Measurements from ENCODE around the gene LRRC4C.

The LRRC4C gene

GRCh38 chr11:40287916-40288803 is 1171.3 kb downstream of the LRRC4C start:
- Mint-ChIP-seq H3K27ac (no peak overlapping the region), H3K4me3 (no peak overlapping the region), H3K36me3 (ENCODE audit: low read depth) (no peaks in the 10 kb centered on the region), H3K4me1 (ENCODE audit: low read depth) (no peaks in the 10 kb centered on the region), H3K9me3 (no peaks in the 10 kb centered on the region), H3K27me3 (peaks cover 15% of the 10 kb centered on the region)

GRCh38 chr11:40286137-40286536 is 1173.3 kb downstream of the LRRC4C start:
- no peaks in the 10 kb centered on the region for H3K27me3 Mint-ChIP-seq
- H3K4me3 Mint-ChIP-seq = no peak overlapping the region
- H3K4me1 Mint-ChIP-seq (ENCODE audit: low read depth) = no peaks in the 10 kb centered on the region
- H3K9me3 Mint-ChIP-seq = peaks cover 8% of the 10 kb centered on the region
- H3K27ac Mint-ChIP-seq = no peak overlapping the region
- no peaks in the 10 kb centered on the region for H3K36me3 Mint-ChIP-seq (ENCODE audit: low read depth)

- Mint-ChIP-seq H3K9me3 (peaks cover 8% of the 10 kb centered on the region), H3K4me3 (no peak overlapping the region), H3K27me3 (no peaks in the 10 kb centered on the region), H3K27ac (no peak overlapping the region), H3K4me1 (ENCODE audit: low read depth) (no peaks in the 10 kb centered on the region), H3K36me3 (ENCODE audit: low read depth) (no peaks in the 10 kb centered on the region)
Observed at GRCh38 chr11:40285558-40285957, 1173.9 kb downstream of the LRRC4C start.

- Mint-ChIP-seq H3K4me1 (ENCODE audit: low read depth) (no peaks in the 10 kb centered on the region), H3K27me3 (no peaks in the 10 kb centered on the region), H3K36me3 (ENCODE audit: low read depth) (no peaks in the 10 kb centered on the region), H3K4me3 (no peak overlapping the region), H3K9me3 (peaks cover 20% of the 10 kb centered on the region), H3K27ac (no peak overlapping the region)
Observed at GRCh38 chr11:40281052-40281580, 1178.3 kb downstream of the LRRC4C start.

GRCh38 chr11:40280159-40281051 is 1179.0 kb downstream of the LRRC4C start:
- Mint-ChIP-seq H3K4me1 (ENCODE audit: low read depth) (no peaks in the 10 kb centered on the region), H3K27ac (no peak overlapping the region), H3K36me3 (ENCODE audit: low read depth) (no peaks in the 10 kb centered on the region), H3K27me3 (no peaks in the 10 kb centered on the region), H3K9me3 (peaks cover 20% of the 10 kb centered on the region), H3K4me3 (no peak overlapping the region)

GRCh38 chr11:40276960-40277359 is 1182.5 kb downstream of the LRRC4C start:
- Mint-ChIP-seq H3K27me3 (no peaks in the 10 kb centered on the region), H3K9me3 (peaks cover 20% of the 10 kb centered on the region), H3K4me3 (no peak overlapping the region), H3K4me1 (ENCODE audit: low read depth) (no peaks in the 10 kb centered on the region), H3K27ac (no peak overlapping the region), H3K36me3 (ENCODE audit: low read depth) (no peaks in the 10 kb centered on the region)

GRCh38 chr11:40274017-40274416 is 1185.4 kb downstream of the LRRC4C start:
- Mint-ChIP-seq H3K9me3 (peaks cover 9% of the 10 kb centered on the region), H3K4me3 (no peak overlapping the region), H3K36me3 (ENCODE audit: low read depth) (no peaks in the 10 kb centered on the region), H3K4me1 (ENCODE audit: low read depth) (no peaks in the 10 kb centered on the region), H3K27ac (no peak overlapping the region), H3K27me3 (no peaks in the 10 kb centered on the region)

- Mint-ChIP-seq H3K4me1 (ENCODE audit: low read depth) (no peaks in the 10 kb centered on the region), H3K27me3 (no peaks in the 10 kb centered on the region), H3K27ac (no peak overlapping the region), H3K4me3 (no peak overlapping the region), H3K36me3 (ENCODE audit: low read depth) (no peaks in the 10 kb centered on the region), H3K9me3 (peaks cover 8% of the 10 kb centered on the region)
Observed at GRCh38 chr11:40273192-40273732, 1186.2 kb downstream of the LRRC4C start.

- no peaks in the 10 kb centered on the region for H3K27me3 Mint-ChIP-seq
- no peak overlapping the region for H3K4me3 Mint-ChIP-seq
- no peak overlapping the region for H3K27ac Mint-ChIP-seq
- no peaks in the 10 kb centered on the region for H3K4me1 Mint-ChIP-seq (ENCODE audit: low read depth)
- H3K9me3 Mint-ChIP-seq = peaks cover 1% of the 10 kb centered on the region
- H3K36me3 Mint-ChIP-seq (ENCODE audit: low read depth) = no peaks in the 10 kb centered on the region
Observed at GRCh38 chr11:40271361-40271760, 1188.1 kb downstream of the LRRC4C start.

- Mint-ChIP-seq H3K9me3 (peaks cover 5% of the 10 kb centered on the region), H3K4me3 (no peak overlapping the region), H3K4me1 (ENCODE audit: low read depth) (no peaks in the 10 kb centered on the region), H3K27me3 (no peaks in the 10 kb centered on the region), H3K27ac (no peak overlapping the region), H3K36me3 (ENCODE audit: low read depth) (no peaks in the 10 kb centered on the region)
Observed at GRCh38 chr11:40269865-40270264, 1189.6 kb downstream of the LRRC4C start.

GRCh38 chr11:40268551-40268950 is 1190.9 kb downstream of the LRRC4C start:
- Mint-ChIP-seq H3K36me3 (ENCODE audit: low read depth) (no peaks in the 10 kb centered on the region), H3K4me1 (ENCODE audit: low read depth) (no peaks in the 10 kb centered on the region), H3K27ac (no peak overlapping the region), H3K9me3 (peaks cover 5% of the 10 kb centered on the region), H3K27me3 (no peaks in the 10 kb centered on the region), H3K4me3 (no peak overlapping the region)

GRCh38 chr11:40255457-40255856 is 1204.0 kb downstream of the LRRC4C start:
- Mint-ChIP-seq H3K4me3 (no peak overlapping the region), H3K27me3 (no peaks in the 10 kb centered on the region), H3K9me3 (peaks cover 8% of the 10 kb centered on the region), H3K27ac (no peak overlapping the region), H3K4me1 (ENCODE audit: low read depth) (no peaks in the 10 kb centered on the region), H3K36me3 (ENCODE audit: low read depth) (no peaks in the 10 kb centered on the region)

GRCh38 chr11:40253166-40253565 is 1206.3 kb downstream of the LRRC4C start:
- Mint-ChIP-seq H3K27me3 (no peaks in the 10 kb centered on the region), H3K27ac (no peak overlapping the region), H3K9me3 (peaks cover 12% of the 10 kb centered on the region), H3K4me1 (ENCODE audit: low read depth) (no peaks in the 10 kb centered on the region), H3K4me3 (no peak overlapping the region), H3K36me3 (ENCODE audit: low read depth) (no peaks in the 10 kb centered on the region)

- no peaks in the 10 kb centered on the region for H3K36me3 Mint-ChIP-seq (ENCODE audit: low read depth)
- H3K9me3 Mint-ChIP-seq = peaks cover 14% of the 10 kb centered on the region
- no peaks in the 10 kb centered on the region for H3K4me1 Mint-ChIP-seq (ENCODE audit: low read depth)
- no peaks in the 10 kb centered on the region for H3K27me3 Mint-ChIP-seq
- no peak overlapping the region for H3K27ac Mint-ChIP-seq
- H3K4me3 Mint-ChIP-seq = no peak overlapping the region
Observed at GRCh38 chr11:40252236-40252635, 1207.2 kb downstream of the LRRC4C start.

GRCh38 chr11:40246983-40247382 is 1212.5 kb downstream of the LRRC4C start:
- no peak overlapping the region for H3K27ac Mint-ChIP-seq
- no peak overlapping the region for H3K4me3 Mint-ChIP-seq
- no peaks in the 10 kb centered on the region for H3K4me1 Mint-ChIP-seq (ENCODE audit: low read depth)
- H3K27me3 Mint-ChIP-seq = no peaks in the 10 kb centered on the region
- H3K9me3 Mint-ChIP-seq = peaks cover 6% of the 10 kb centered on the region
- H3K36me3 Mint-ChIP-seq (ENCODE audit: low read depth) = no peaks in the 10 kb centered on the region
